Kidney epithelial cell (primary cell): ENCODE data around the gene OMP. TPM values are rescaled to one million over a fixed set of nuclear protein-coding genes. Genes with fewer than 3 reads are reported as not detected.

Experiments
- DNase-seq: peaks from one replicate; pipeline ENCODE4 v3.0.0-alpha.2; 2010; ENCODE audit warnings: low read depth
- H3K27me3 ChIP-seq: 2 replicates; pipeline ENCODE4 v1.6.0; 2011; ENCODE audit warnings: low read length; ENCODE audit not compliant: control insufficient read depth, insufficient read depth
- H3K36me3 ChIP-seq: 2 replicates; pipeline ENCODE4 v1.5.1; 2011; ENCODE audit warnings: low read length; ENCODE audit not compliant: control insufficient read depth, insufficient read depth
- H3K4me3 ChIP-seq: 2 replicates; pipeline ENCODE4 v1.5.1; 2011; ENCODE audit warnings: low read depth, mild to moderate bottlenecking, control low read depth, low read length
- CTCF ChIP-seq: IDR thresholded peaks from 2 replicates; pipeline ENCODE4 v1.5.1; 2011; ENCODE audit warnings: mild to moderate bottlenecking, moderate library complexity, low read length, control low read depth, inconsistent platforms; ENCODE audit not compliant: insufficient read depth, poor library complexity, severe bottlenecking
- total RNA-seq: library from RNA; depleted of rRNA; stranded (reverse); fragments of >200 nt; gene quantifications from 2 replicates; pipeline ENCODE4 v1.2.3, GENCODE V29; 2015

OMP gene
- total RNA-seq, 1 donor from 2014 or later: not detected

DNA sequence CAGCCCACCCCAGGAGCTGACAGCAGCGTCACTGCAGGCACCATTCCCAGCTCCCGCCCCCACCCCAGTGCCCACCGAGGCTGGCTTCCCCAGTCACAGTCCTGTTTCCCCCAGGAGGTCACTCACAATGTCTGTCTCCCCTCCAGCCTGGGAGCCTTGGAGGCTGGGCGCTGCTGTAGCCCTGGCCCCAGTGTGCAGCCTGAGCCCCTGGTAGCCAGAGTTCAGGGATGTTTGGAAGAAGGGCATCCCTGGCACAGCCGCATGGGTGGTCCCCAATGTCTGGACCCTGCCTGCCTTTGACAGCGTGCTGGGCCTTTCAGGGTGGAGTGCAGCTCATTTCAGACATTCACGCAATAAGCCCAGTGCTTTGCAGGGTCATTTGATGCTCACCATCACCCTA lies 31.6 kb upstream of the OMP start:
- DNase-seq: no peak
- no peaks in the 10 kb centered on the region for H3K27me3 ChIP-seq
- no peak for TF ChIP-seq CTCF
- H3K36me3 ChIP-seq: no peaks in the 10 kb centered on the region
- H3K4me3 ChIP-seq: no peak overlapping the region

DNA sequence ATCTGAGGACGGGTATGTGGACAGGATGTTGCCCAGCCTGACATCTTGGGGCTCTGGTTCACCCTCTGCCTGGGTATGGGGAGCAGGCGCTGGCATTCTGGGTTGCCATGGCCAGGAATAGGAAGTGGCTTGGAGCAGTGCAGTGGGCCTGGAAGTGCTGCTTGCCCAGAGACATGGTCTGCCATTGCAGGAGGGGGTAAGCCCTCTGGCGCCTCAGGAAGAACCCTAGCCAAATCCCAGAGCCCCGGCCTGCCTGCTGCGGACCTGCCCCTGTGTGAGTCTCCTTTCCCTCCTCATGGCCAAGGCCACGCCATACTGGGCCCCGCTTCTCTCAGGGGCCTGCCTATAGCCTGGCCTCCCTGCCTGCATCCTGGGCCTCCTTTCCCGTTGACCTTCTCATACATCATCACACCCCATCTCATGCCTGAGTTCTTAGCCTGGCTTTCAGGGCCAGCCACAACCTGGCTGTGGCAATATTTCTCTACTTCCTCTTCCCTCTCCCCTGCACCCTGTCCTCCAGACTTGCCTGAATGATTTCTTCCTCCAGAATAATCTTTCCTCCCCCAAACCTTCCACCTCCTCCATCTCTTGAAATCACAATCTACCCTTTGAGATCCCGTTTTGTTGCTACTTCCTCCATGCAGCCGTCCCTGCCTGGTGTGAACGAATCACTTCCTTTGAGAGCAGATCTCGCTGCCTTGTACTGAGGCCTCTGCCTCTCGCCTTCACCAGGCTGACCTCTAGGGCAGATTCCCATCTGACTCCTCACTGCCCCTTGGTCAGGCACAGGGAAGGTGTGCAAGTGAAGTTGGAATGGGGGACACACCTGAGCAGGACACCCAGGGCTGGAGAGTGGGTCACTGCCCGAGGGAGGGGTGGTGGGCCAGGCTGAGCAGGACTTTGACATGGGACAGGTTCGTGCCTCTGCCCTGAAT lies 30.7 kb upstream of the OMP start:
- Histone ChIP-seq H3K27me3 (no peaks in the 10 kb centered on the region), H3K36me3 (no peaks in the 10 kb centered on the region), H3K4me3 (no peak overlapping the region)
- no peak for TF ChIP-seq CTCF
- DNase-seq: no peak

DNA sequence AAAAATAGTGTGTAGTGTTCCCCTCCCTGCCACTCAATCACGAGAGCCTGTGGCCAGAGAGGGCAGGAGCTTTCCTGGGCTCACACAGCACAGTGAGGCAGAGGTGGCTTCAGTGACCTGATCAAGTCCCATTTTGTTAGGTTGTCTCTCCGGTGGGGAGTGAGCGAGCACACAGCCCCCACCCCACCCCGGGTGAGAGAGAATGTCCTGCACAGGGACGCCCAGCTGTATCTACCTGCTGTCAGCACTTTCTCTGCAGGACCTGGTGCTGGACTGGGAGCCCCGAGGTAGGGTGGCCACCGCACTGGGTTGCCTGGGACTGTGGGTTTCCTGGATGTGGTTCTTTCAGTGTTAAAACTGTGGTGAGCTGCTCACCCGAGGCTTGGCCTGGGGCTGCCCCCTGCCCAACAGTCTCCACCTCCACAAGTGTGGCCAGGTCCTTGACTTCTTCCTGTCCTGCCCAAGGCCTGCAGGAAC lies 29.8 kb upstream of the OMP start:
- Histone ChIP-seq H3K27me3 (no peaks in the 10 kb centered on the region), H3K36me3 (no peaks in the 10 kb centered on the region), H3K4me3 (no peak overlapping the region)
- TF ChIP-seq CTCF: no peak
- no peak for DNase-seq

- Histone ChIP-seq H3K4me3 (no peak overlapping the region), H3K27me3 (no peaks in the 10 kb centered on the region), H3K36me3 (no peaks in the 10 kb centered on the region)
- peak; percentile 47 for TF ChIP-seq CTCF
- DNase-seq: peak; percentile 63
These were observed 29.2 kb upstream of the OMP start for GRCh38 chr11:77073328-77074001.

DNA sequence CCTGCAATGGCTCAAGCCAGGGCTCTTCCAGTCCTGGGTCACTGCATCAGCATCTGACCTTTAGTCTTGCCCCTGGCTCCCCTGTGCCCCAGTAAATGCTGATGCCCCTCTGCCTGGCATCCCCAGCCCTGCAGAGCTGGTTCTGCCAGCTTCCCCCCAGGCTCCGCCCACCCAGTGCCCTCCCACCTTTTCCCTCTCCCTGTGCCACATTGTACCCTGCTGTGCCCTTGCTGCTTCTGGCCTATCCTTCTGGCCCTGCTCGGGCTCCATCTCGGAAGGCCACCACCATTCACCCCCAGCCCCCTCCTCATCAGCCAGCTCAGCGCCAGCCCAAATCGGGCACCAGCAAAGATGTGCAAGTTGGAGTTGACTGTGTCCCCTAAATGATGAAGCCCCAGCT lies 28.4 kb upstream of the OMP start:
- H3K36me3 ChIP-seq: no peaks in the 10 kb centered on the region
- no peak for TF ChIP-seq CTCF
- no peaks in the 10 kb centered on the region for H3K27me3 ChIP-seq
- no peak for DNase-seq
- no peak overlapping the region for H3K4me3 ChIP-seq
